HUDEP-2 (cell line): ENCODE data around the gene GEMIN5.
"Not testable (repeated sequence)": the region's sequence is repeated elsewhere in the genome, so short reads cannot be mapped to it uniquely, and the experiment has no call there.

Experiments
- DNase-seq, 76 experiments: peaks; one replicate each; lab custom pipeline; 2025; ENCODE audit not compliant: unreplicated experiment in 76 of 76; lab: John Stamatoyannopoulos, UW

The GEMIN5 gene

DNA sequence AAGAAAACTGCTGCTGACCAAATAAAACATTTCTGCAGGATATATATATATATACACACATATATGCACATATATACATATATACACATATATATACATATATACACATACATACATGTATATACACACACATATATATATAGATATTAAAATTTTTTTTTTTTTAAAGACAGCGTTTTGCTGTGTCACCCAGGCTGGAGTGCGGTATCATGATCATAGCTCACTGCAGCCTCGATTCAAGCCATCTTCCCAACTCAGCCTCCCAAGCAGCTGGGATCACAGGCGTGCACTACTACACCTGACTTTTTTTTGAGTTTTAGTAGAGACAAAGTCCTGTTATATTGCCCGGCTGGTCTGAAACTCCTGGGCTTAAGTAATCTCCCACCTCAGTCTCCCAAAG lies 5.5 kb upstream of the GEMIN5 start:
- DNase-seq: no peak

DNA sequence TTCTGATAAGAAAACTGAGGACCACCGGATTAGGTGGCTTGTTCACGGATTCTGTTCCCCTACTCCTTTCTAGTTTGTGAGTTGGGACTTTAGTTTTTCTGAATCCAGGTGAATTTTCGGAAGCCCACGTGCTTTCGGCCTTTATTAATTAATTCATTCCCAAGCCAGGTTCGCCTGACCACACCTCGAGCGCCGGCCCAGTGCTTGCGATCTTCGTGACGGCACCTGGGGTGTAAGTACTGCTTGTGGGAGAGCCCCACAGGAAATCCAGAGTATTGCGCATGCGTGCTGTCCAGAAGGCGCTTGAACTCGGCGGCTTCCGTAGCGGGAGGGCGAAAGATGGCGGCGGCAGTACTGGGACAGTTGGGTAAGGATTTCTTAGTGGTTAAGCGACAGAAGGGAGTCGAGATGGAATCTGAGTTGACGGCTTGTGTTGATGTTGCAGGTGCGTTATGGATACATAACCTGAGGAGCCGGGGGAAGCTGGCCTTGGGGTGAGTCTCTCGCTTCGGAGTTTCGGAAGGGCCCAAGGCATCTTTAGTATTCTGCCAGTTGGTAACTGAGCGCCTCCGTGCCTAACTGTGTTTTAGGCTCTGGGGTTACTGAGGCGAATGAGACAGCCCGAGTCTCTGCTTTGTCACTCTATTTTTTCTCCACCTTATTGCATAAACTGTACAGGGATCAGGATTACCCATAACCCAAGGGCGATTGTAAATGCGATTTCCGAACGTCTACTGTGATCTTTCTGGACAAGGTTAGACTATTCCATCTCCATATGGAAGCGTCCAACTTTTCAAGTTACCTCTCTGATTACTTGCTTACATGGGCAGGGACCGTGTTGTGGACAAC lies 3.0 kb upstream of the GEMIN5 start, which contains the start of gene MRPL22:
Gene MRPL22 (plus strand): TSS at position 302 of the 849 bp plus-strand sequence. CDS start 38 bp downstream, at position 340.
- DNase-seq: peak; percentile 27 to 96 (median 86)

DNA sequence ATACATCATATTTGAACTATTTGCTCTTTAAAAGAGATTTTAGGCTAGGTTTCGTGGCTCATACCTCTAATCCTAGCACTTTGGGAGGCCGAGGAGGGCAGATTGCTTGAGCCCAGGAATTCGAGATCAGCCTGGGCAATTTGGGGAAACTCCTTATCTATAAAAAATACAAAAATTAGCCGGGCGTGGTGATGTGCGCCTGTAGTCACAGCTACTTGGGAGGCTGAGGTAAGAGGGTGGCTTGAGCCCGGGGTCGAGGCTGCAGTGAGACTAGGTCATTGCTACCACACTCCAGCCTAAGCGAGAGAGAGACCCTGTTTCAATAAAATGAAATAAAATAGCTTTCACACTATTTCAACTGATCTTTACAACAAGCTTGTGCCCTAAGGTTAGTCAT lies 2.4 kb upstream of the GEMIN5 start:
- no peak for DNase-seq

DNA sequence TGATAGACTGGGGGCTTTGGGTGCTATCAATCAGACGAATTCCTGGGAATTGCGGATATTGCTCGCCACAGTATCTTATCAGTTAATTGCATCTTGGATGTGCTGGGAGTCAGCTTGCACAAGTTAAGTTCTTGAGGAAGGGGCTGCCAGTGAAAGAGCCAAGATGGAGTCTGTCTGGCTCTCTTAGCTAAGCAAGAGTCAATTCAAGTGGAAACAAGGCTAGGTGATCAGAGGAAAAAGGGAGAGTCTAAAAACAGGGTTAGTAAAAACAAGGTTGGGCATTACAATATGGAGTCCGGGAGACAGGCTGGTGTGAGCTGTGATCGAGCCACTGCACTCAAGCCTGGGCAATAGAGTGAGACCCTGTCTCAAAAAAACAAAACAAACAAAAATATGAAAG lies 1.4 kb upstream of the GEMIN5 start:
- DNase-seq: not testable (repeated sequence)

DNA sequence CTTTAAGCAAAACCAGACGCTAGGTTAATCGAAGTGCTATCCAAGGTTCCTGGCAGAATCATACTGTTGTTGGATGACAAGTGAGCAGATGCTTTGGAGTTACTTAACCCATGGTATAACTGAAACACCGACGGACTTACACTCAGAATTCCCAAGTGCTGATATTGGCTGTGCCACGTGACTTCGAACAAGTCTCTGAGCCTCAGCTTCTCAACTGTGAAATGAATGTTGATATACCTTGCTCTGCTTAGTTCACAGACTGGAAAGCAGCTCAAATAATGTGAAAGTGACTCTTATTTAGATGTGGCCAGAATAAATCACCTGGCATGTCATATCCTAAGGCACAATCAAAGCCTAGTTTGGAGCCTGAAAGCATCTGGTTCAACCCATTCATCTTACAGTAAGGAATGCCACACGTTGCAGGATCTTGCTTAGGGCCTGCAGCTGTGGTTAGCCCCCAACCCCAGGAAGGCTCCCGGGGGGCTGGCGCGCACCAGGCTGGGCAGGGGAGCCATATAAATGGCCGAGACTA lies 759 bp downstream of the GEMIN5 start:
- peak in 1 of 76 experiments; percentile 20 for DNase-seq

DNA sequence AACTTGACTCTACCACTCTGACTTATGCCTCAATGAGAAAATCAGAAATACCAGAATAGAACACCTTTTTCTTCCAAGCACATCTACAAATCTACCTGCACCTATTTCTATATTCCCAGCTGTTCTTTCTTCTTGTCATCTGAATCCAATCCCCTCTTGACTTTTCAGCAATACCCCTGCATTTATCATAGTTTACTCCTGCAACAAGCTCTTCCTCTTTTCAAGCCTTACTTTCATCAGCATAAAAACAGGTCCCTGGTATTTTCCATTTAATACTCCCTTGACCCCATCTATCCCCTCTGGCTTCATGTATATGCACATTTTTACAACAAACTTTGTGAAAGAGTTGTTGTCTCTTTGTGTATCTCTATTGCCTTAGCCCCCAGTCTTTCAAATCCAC lies 3.1 kb downstream of the GEMIN5 start:
- DNase-seq: no peak

DNA sequence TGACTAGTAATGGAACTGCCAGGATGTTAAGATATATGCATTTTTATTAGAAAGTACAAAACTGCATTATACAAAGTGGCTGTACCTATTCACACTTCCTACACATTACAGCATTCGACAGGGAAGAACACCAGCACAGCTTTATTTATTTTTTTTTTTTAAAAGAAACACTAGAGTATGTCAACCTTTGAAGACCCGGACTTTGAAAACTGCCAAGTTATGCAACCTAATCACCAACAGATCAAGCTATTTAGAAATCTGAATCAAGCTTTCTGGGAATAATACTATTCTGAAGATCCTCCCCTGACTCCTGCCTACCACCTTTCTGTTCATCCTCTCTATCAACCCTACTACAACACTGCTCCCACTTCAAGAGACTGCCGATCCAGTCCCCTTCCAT lies 4.5 kb downstream of the GEMIN5 start:
- DNase-seq: no peak

DNA sequence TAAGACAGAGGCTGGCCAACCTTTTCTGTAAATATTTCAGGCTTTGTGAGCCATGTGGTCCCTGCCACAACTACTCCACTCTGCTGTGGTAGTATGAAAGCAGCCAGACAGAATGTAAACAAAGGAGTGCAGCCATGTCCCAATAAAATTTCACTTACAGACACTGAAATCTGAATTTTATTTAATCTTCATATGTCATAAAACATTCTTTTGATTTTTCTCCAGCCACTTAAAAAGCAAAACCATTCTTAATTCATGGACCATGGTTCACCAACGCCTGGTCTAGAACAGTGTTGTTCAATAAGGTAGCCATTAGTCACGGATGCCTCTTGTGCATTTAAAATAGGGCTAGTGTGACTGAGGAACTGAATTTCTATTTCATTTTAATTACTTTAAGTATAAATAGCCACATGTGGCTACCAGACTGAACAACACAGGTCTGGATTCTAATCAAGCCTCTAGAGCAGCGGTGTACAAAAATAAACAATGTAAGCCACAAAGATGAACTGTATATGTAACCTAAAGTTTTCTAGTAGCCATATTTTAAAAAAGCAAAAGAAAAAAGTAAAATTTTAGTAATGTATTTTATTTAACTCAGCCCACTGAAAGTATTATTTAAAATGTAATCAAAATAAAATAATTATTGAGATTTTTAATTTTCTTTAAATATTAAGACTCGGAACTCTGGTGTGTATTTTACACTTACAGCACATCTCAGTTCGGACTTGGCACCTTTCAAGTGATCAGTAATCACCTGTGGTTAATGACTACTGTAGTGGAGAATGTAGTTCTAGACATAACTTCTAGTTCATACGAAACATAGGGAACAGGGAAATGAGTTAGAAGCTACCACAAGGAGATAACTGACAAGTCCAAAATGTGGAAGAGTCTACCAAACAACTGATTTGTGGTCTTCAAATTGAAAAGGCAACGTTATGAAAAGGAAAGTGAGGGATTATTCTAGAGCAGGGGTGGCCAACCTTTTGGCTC lies 14.3 kb downstream of the GEMIN5 start:
- DNase-seq: no peak

DNA sequence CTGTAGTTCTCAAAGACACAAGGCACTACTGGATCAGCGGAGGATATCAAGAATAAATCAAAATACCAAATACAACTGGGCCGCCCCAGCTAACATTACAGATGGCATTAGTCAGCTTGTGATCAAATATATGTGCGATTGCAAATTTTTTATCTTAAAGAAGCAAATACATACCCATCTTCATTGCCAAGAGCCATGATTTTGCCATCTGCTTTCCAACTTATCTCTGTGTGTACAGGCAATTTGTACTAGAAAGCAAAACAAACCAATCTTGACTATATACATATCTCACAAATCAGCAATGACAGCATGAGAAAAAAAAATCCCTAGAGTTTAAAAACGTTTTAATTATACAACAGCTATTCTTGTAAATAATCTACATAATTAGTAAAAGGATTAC lies 20.3 kb downstream of the GEMIN5 start:
- peak in 8 of 76 experiments; percentile 4 to 30 (median 14) for DNase-seq

DNA sequence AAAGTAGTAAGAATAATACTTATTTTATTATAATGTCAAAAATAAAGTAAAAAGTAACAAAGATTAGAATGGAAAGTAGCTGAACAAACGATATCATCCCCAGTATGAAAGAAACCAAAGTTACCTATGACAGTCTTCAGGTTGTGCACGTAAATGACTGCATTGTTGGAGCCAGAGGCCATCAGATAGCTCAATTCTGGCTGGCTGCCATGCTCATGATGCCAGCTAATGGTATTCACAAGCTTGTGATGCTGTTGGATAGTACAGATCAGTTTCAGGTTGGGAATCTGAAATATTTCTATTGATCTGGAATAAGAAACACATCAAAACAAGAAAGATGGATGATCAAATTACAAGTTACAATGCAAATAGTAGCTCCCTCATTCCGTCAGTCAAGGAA lies 21.1 kb downstream of the GEMIN5 start:
- peak in 39 of 76 experiments; percentile 2 to 51 (median 15) for DNase-seq

DNA sequence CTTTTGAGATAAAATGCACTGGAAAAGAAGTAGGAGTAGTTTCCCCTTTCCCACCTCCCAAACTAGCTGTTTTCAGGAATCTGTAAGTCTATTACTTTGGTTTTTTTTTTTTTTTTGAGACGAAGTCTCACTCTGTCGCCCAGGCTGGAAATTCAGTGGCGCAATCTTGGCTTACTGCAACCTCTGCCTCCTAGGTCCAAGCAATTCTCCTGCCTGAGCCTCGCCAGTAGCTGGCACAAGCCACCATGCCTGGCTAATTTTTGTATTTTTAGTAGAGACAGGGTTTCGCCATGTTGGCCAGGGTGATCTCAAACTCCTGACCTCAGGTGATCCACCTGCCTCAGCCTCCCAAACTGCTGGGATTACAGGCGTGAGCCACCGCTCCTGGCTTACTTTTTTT lies 32.4 kb downstream of the GEMIN5 start:
- DNase-seq: not testable (repeated sequence)

DNA sequence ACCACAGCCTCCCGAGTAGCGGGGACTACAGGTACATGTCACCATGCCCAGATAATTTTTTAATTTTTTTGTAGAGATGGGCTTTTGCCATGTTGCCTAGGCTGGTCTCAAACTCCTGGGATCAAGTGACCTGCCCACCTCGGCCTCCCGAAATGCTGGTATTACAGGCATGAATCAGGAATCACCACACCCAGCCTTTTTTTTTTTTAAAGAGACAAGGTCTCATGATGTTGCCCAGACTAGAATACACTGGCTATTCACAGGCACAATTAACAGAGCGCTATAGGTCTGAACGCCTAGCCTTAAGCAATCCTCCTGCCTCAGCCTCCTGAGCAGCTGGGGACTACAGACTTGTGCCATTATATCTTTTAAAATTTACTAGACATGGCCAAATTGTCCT lies 36.1 kb downstream of the GEMIN5 start:
- DNase-seq: no peak

DNA sequence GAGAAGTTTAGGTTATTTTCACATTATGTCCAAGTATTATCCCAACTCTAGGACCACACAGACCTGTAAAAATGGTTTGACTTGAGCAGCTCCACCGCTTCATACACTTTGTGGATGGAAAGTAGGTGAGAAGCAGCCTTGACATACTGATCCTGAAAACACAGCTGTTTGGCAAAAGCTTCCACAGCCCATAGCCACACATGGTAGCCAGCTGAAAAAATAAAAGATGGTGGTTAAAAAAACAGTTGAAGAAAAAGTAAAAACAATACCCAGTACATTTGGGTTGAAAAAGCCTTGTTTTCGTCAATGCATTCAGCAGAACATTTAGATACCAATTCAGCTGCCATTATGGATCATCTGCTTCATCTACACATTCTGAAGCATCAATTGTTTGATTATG lies 36.7 kb downstream of the GEMIN5 start:
- DNase-seq: no peak

DNA sequence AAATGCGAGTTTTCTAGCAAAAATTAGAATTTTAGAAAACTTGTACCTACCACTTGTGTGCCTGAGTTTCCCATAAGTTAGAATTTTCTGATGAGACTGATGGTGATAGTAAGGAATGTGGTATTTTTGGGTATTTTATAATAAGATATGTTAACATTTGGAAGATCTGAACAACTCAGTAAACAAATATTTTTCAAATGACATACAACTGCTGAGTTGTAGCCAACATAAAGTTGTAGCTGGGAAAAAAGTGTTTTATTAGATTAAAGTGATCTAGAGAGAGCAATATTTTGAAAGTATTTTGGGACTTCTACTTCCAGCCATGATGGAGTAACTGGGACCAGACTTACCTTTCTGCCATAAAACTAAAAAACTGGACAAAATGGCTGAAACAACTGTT lies 37.9 kb downstream of the GEMIN5 start:
- no peak for DNase-seq

DNA sequence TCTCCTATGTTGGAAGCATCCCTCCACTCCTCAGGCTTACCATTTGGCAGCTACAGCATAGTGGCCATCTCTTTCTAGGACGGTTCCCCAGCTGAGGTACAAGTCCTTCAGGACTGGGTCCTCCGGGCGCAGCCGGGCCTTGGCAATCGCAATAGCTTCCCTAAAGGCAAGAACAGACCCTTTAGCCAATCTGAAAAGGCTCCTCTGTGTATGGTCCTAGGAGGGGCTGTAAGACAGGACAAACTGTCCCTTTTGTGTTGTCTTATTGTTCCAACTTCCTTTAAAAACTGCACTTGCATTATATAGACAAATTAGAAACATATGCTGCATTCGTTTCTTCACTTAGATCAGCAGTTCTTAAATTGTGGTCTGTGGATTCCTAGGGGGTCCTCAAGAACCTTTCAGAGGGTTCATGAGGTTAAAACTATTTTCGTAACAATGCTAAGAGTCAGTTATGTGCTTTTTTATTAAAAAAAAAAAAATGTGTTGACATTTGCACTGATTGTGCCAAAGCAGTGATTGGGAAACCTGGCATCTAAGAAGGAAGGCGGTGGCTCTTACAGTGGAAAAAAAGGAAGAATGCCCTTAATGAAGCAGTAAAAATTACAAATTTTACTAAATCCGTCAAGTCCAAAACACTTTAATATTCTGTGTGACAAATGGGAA lies 38.7 kb downstream of the GEMIN5 start:
- no peak for DNase-seq

DNA sequence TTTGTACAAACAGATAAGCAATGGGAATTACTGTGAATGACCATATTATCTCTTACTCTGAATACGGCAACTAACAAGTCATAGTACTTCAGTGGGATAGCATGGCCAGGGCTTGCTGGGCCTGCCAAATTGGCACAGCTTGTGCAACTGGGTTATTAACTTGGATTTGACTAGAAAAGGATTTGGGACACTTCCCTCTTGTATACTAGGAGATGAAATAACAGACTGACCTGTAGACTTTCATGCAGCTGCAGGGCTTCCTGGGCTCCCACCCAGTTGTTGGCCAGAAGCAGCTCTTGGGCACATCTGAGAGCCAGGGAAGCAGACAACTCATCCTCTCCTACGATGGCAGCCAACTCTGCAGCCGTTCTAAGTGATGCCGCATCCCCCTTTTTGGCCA lies 39.8 kb downstream of the GEMIN5 start:
- no peak for DNase-seq

DNA sequence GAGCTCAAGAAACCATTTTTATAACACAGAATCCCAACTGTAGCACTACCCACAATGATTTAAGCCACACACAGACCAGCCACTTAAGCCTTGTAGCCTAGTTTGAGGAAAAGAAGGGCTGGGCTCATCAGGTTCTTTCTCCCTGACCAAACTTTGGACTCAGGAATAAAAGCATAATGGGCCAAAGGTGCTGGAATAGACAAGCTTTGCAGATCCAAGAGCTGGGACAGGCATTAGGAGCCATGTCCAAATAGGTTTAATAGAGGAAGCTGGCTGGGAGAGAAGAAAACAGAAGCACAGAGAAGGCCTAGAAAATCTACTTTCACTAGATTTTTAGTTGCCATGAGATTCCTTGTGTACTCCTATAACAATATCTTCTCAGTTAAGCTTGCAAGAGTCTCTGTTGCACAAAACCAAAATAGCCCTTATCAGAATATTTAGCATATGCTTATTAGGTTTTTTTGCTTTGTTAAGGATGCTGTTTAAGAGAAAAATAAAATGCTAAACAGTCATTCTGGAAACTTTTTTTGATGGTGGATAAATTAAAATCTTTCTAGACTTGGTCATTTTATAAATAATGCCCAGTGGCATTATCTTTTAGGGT lies 41.3 kb downstream of the GEMIN5 start:
- DNase-seq: no peak

DNA sequence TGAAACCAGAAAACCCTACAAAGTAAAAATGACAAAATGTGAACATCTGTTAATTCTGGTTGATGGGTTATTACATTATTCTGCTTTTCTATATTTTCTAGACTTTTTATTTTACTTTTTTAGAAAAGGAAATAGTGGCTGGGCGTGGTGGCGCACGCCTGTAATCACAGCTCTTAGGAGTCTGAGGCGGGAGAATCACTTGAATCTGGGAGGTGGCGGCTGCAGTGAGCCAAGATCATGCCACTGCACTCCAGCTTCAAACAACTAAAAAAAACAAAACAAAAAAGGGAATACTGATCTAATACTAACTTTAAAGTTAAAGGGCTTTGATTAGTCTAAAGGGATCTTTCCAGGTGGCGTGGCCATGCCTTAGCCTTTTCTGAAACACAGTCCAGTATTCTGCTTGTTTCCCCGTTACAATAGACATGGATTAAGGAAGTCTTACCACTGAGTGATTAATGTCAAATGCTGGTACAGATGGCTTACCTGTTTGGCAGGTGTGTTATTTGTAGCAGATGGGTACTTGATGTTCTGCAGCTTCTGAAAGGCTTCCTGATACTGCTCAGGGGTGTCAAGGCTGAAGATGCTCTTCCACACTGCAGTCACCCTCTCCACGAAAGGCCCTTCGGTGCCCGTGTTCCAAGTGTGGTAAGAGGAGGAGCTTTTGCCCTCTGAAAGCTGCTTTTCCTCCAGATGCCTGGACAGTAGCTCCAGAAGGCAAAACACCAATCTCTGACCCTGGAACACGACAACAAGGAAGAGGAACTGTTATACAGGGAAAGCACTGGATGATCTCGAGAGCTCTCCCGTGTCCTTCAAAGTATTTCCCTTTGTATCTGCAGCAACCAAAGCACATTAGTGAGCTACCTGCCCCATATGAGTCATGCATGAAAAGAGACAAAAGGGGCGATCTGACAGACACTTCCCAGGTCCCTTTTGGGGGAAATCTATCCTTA lies 42.1 kb downstream of the GEMIN5 start:
- DNase-seq: no peak

DNA sequence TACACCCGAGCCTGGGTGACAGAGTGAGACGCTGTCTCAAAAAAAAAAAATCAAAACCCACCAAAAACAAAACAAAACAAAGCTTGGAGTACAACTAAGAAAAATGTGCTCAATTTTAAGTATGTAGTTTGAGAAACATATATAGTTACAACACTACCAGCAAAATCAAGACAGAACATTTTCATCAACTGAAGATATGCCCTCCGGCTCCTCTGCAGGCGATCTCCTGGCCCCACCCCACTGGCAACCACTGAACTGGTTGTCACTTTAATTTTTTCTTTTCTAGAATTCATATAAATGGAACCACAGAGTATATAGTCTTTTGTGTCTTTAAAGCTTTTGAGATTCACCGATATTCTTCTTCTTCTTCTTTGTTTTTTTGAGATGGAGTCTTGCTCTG lies 44.6 kb downstream of the GEMIN5 start:
- no peak for DNase-seq
